CD14-positive monocyte (primary cell): ENCODE results near the gene COMP. TPM values are rescaled to one million over a fixed set of nuclear protein-coding genes. Genes with fewer than 3 reads are reported as not detected.

Experiments used
- DNase-seq, 3 donors: peaks; one replicate each; pipeline ENCODE4 v3.0.0-alpha.2; 2011 to 2022
- H2AFZ ChIP-seq: 2 replicates; pipeline ENCODE4 v1.6.0; 2012; ENCODE audit warnings: mild to moderate bottlenecking, low read depth, low read length, inconsistent platforms; ENCODE audit not compliant: insufficient read depth, poor library complexity, severe bottlenecking
- H3K27ac ChIP-seq, 2 donors: 1 replicate in 1 of 2; 2 replicates in 1 of 2; pipeline ENCODE4 v1.5.1; 2012 to 2013; ENCODE audit warnings: low read length in 2 of 2, control low read depth in 1 of 2, inconsistent platforms in 1 of 2, low read depth in 1 of 2, mild to moderate bottlenecking in 1 of 2
- H3K27me3 ChIP-seq, 2 donors: one replicate each; pipeline versions ENCODE4 v1.6.0 to v1.6.1; 2011 to 2013; ENCODE audit warnings: low read length in 2 of 2; ENCODE audit not compliant: control insufficient read depth in 2 of 2, insufficient read depth in 2 of 2
- H3K36me3 ChIP-seq, 2 donors: replicated peaks in 1 of 2; 1 replicate in 1 of 2; 2 replicates in 1 of 2; pipeline versions ENCODE4 v1.5.1 to v1.6.1; 2012 to 2013; ENCODE audit warnings: low read length in 2 of 2, control low read depth in 1 of 2, inconsistent platforms in 1 of 2, mild to moderate bottlenecking in 1 of 2; ENCODE audit not compliant: insufficient read depth in 2 of 2, control insufficient read depth in 1 of 2
- H3K4me1 ChIP-seq, 2 donors: 1 replicate in 1 of 2; 2 replicates in 1 of 2; pipeline versions ENCODE4 v1.5.1 to v1.6.1; 2012 to 2013; ENCODE audit warnings: low read length in 2 of 2, control low read depth in 1 of 2, inconsistent platforms in 1 of 2, mild to moderate bottlenecking in 1 of 2, moderate library complexity in 1 of 2; ENCODE audit not compliant: insufficient read depth in 2 of 2, control insufficient read depth in 1 of 2
- H3K4me2 ChIP-seq: replicated peaks from 2 replicates; pipeline ENCODE3; 2012; ENCODE audit warnings: low read length, moderate library complexity, mild to moderate bottlenecking; ENCODE audit not compliant: poor library complexity, severe bottlenecking; ENCODE audit errors: extremely low read depth
- H3K4me3 ChIP-seq, 3 experiments: fragments of 200-600 bp in 1 of 3; sonication (generic) in 1 of 3; replicated peaks in 1 of 3; 1 replicate in 2 of 3; 2 replicates in 1 of 3; pipeline ENCODE4 v1.5.1; 2011 to 2013; ENCODE audit warnings: low read length in 3 of 3, mild to moderate bottlenecking in 3 of 3, control low read depth in 2 of 3, low read depth in 2 of 3, inconsistent platforms in 1 of 3, moderate library complexity in 1 of 3
- H3K79me2 ChIP-seq: 2 replicates; pipeline ENCODE4 v1.6.0; 2012; ENCODE audit warnings: mild to moderate bottlenecking, control low read depth, inconsistent platforms, low read length, moderate library complexity; ENCODE audit not compliant: insufficient read depth
- H3K9ac ChIP-seq: 2 replicates; pipeline ENCODE4 v1.6.0; 2017; ENCODE audit warnings: low read length, mild to moderate bottlenecking; ENCODE audit not compliant: insufficient read depth, poor library complexity, severe bottlenecking
- H3K9me3 ChIP-seq, 2 donors: replicated peaks in 1 of 2; 1 replicate in 1 of 2; 2 replicates in 1 of 2; pipeline versions ENCODE4 v1.5.1 to v1.6.1; 2012 to 2013; ENCODE audit warnings: low read length in 2 of 2, control low read depth in 1 of 2; ENCODE audit not compliant: control insufficient read depth in 1 of 2, insufficient read depth in 1 of 2
- H4K20me1 ChIP-seq: 2 replicates; pipeline ENCODE4 v1.6.0; 2012; ENCODE audit warnings: mild to moderate bottlenecking, low read length, control low read depth, moderate library complexity; ENCODE audit not compliant: insufficient read depth
- H3K27ac Mint-ChIP-seq, 7 donors: one replicate each; pipeline ENCODE4 v1.8.0; 2020; ENCODE audit warnings: mild to moderate bottlenecking in 7 of 7, mixed read lengths in 7 of 7, moderate library complexity in 6 of 7, inconsistent platforms in 2 of 7
- H3K27me3 Mint-ChIP-seq, 3 donors: one replicate each; pipeline ENCODE4 v1.8.0; 2021 to 2022; ENCODE audit warnings: low read depth in 3 of 3, mild to moderate bottlenecking in 3 of 3, mixed read lengths in 3 of 3, moderate library complexity in 3 of 3, inconsistent platforms in 1 of 3
- H3K36me3 Mint-ChIP-seq, 2 donors: one replicate each; pipeline ENCODE4 v1.8.0; 2020; ENCODE audit warnings: mixed read lengths in 2 of 2, inconsistent platforms in 1 of 2, mild to moderate bottlenecking in 1 of 2
- H3K4me1 Mint-ChIP-seq: one replicate; pipeline ENCODE4 v1.8.0; 2020; ENCODE audit warnings: mild to moderate bottlenecking, mixed read lengths
- H3K4me3 Mint-ChIP-seq, 2 donors: one replicate each; pipeline ENCODE4 v1.8.0; 2020; ENCODE audit warnings: mild to moderate bottlenecking in 2 of 2, mixed read lengths in 2 of 2, moderate library complexity in 1 of 2
- H3K9me3 Mint-ChIP-seq, 7 donors: one replicate each; pipeline ENCODE4 v1.8.0; 2020 to 2022; ENCODE audit warnings: mixed read lengths in 7 of 7, mild to moderate bottlenecking in 6 of 7, moderate library complexity in 6 of 7, inconsistent platforms in 2 of 7
- WGBS: methylation state at CpG from one replicate; pipeline ENCODE4 v1.1.5; 2013; ENCODE audit warnings: missing lambda C conversion rate; ENCODE audit not compliant: insufficient coverage; 5-methylcytosine and 5-hydroxymethylcytosine counted together
- intact Hi-C, 2 donors: fragments of 100-400 bp; cut with micrococcal nuclease; formaldehyde crosslinking; loops; one replicate each; pipeline versions ENCODE4 v1.15.0 to v1.15.1; 2023
- polyA plus RNA-seq, 3 donors: library from polyadenylated mRNA; depleted of rRNA in 1 of 3; unstranded in 2 of 3; stranded (reverse) in 1 of 3; fragments of 300-500 nt in 2 of 3; fragments of >200 nt in 1 of 3; fragmentation: Illumina TruSeq in 2 of 3; gene quantifications; 1 replicate in 2 of 3; 2 replicates in 1 of 3; pipeline ENCODE4 v1.2.3, GENCODE V29; 2012 to 2021
- TF ChIP-seq, protein P1 (sequence below): fragments of 200-600 bp; IDR thresholded peaks from one replicate; pipeline ENCODE4 v1.8.0; 2022; ENCODE audit warnings: antibody characterized with exemption, mild to moderate bottlenecking

COMP gene
- polyA plus RNA-seq, 3 donors = not detected

GRCh38 chr19:18799389-18799970 is 8.4 kb upstream of the COMP start:
- Histone ChIP-seq H3K9ac (no peak overlapping the region), H2AFZ (no peak overlapping the region), H3K4me2 (no peak overlapping the region), H3K4me3 (no peak overlapping the region), H3K27me3 (peaks cover 7 to 49% of the 10 kb centered on the region in 2 donors), H3K36me3 (no peaks in the 10 kb centered on the region), H3K79me2 (no peaks in the 10 kb centered on the region), H3K9me3 (no peaks in the 10 kb centered on the region), H4K20me1 (no peaks in the 10 kb centered on the region), H3K27ac (no peak overlapping the region), H3K4me1 (no peaks in the 10 kb centered on the region)
- Mint-ChIP-seq H3K27ac (no peak overlapping the region), H3K4me1 (no peaks in the 10 kb centered on the region), H3K9me3 (peaks cover 0 to 5% (median 0%) of the 10 kb centered on the region in 7 donors), H3K4me3 (no peak overlapping the region), H3K27me3 (peaks cover 49 to 64% (median 58%) of the 10 kb centered on the region in 3 donors), H3K36me3 (no peaks in the 10 kb centered on the region)
- TF ChIP-seq, protein P1, sequence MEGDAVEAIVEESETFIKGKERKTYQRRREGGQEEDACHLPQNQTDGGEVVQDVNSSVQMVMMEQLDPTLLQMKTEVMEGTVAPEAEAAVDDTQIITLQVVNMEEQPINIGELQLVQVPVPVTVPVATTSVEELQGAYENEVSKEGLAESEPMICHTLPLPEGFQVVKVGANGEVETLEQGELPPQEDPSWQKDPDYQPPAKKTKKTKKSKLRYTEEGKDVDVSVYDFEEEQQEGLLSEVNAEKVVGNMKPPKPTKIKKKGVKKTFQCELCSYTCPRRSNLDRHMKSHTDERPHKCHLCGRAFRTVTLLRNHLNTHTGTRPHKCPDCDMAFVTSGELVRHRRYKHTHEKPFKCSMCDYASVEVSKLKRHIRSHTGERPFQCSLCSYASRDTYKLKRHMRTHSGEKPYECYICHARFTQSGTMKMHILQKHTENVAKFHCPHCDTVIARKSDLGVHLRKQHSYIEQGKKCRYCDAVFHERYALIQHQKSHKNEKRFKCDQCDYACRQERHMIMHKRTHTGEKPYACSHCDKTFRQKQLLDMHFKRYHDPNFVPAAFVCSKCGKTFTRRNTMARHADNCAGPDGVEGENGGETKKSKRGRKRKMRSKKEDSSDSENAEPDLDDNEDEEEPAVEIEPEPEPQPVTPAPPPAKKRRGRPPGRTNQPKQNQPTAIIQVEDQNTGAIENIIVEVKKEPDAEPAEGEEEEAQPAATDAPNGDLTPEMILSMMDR = no peak
- intact Hi-C loops = no loop called here
- no peak for DNase-seq

- H3K9me3 Mint-ChIP-seq = peaks cover 0 to 5% (median 0%) of the 10 kb centered on the region in 7 donors
- H3K27me3 Mint-ChIP-seq = peaks cover 56 to 66% (median 63%) of the 10 kb centered on the region in 3 donors
- H3K4me3 ChIP-seq = no peak overlapping the region
- H3K36me3 Mint-ChIP-seq = no peaks in the 10 kb centered on the region
- H3K27me3 ChIP-seq = peaks cover 10 to 54% of the 10 kb centered on the region in 2 donors
- H3K4me1 Mint-ChIP-seq = no peaks in the 10 kb centered on the region
- H3K27ac Mint-ChIP-seq = no peak overlapping the region
- H3K4me2 ChIP-seq = no peak overlapping the region
- intact Hi-C loops = no loop called here
- no peaks in the 10 kb centered on the region for H3K9me3 ChIP-seq
- no peaks in the 10 kb centered on the region for H3K36me3 ChIP-seq
- no peaks in the 10 kb centered on the region for H3K4me1 ChIP-seq
- no peaks in the 10 kb centered on the region for H3K79me2 ChIP-seq
- H3K27ac ChIP-seq = no peak overlapping the region
- H3K4me3 Mint-ChIP-seq = peak overlapping the region in 1 of 2 donors; percentile 36
- whole genome bisulfite sequencing = 66% methylated on average over 19 of the region's 22 CpGs
- no peak for DNase-seq
- no peak overlapping the region for H3K9ac ChIP-seq
- H4K20me1 ChIP-seq = no peaks in the 10 kb centered on the region
- TF ChIP-seq, protein P1 = no peak
- no peak overlapping the region for H2AFZ ChIP-seq
Measured at GRCh38 chr19:18798384-18799352, 7.6 kb upstream of the COMP start.
